Lung (tissue), 12 donors: Measurements from ENCODE around the gene NAPB. TPM values are rescaled to one million over a fixed set of nuclear protein-coding genes. Genes with fewer than 3 reads are reported as not detected.

Source experiments
- ATAC-seq: fragments of 200-7000 bp; cut with Tn5 transposase; one replicate; pipeline ENCODE4 v1.9.1; 2020; ENCODE audit warnings: moderate number of reproducible peaks; ENCODE audit not compliant: insufficient read depth, low FRiP score
- DNase-seq, 3 donors: peaks; one replicate each; pipeline ENCODE4 v3.0.0-alpha.2; 2013 to 2017
- H3K27ac ChIP-seq, 2 donors: one replicate each; pipeline ENCODE4 v1.5.1; 2013; ENCODE audit warnings: mild to moderate bottlenecking in 2 of 2, moderate library complexity in 2 of 2, control low read depth in 1 of 2, inconsistent platforms in 1 of 2, low read depth in 1 of 2, low read length in 1 of 2
- H3K27me3 ChIP-seq, 3 donors: one replicate each; pipeline ENCODE4 v1.5.1; 2013; ENCODE audit warnings: low read length in 2 of 3; ENCODE audit not compliant: control insufficient read depth in 3 of 3, insufficient read depth in 3 of 3
- H3K36me3 ChIP-seq, 4 donors: one replicate each; pipeline ENCODE4 v1.5.1; 2013; ENCODE audit warnings: low read length in 4 of 4, mild to moderate bottlenecking in 1 of 4, moderate library complexity in 1 of 4; ENCODE audit not compliant: control insufficient read depth in 4 of 4, insufficient read depth in 4 of 4
- H3K4me1 ChIP-seq, 5 donors: one replicate each; pipeline ENCODE4 v1.5.1; 2013; ENCODE audit warnings: low read length in 5 of 5, mild to moderate bottlenecking in 2 of 5, moderate library complexity in 1 of 5; ENCODE audit not compliant: control insufficient read depth in 5 of 5, insufficient read depth in 5 of 5
- H3K4me3 ChIP-seq: one replicate; pipeline ENCODE4 v1.5.1; 2013; ENCODE audit warnings: mild to moderate bottlenecking, control low read depth, moderate library complexity
- H3K9ac ChIP-seq, 2 donors: one replicate each; pipeline ENCODE4 v1.5.1; 2013; ENCODE audit warnings: low read length in 2 of 2, control low read depth in 1 of 2; ENCODE audit not compliant: insufficient read depth in 1 of 2
- H3K9me3 ChIP-seq, 4 donors: one replicate each; pipeline ENCODE4 v1.5.1; 2013; ENCODE audit warnings: low read length in 3 of 4, mild to moderate bottlenecking in 1 of 4, moderate library complexity in 1 of 4; ENCODE audit not compliant: control insufficient read depth in 4 of 4, insufficient read depth in 3 of 4
- CTCF ChIP-seq: IDR thresholded peaks from 2 replicates; pipeline ENCODE4 v1.5.1; 2012; ENCODE audit warnings: mild to moderate bottlenecking; ENCODE audit errors: control extremely low read depth, extremely low read depth
- WGBS, 2 donors: extraction: QIAGEN DNeasy Blood & Tissue Kit; methylation state at CpG; one replicate each; pipeline ENCODE4 v1.1.7; 2013; 5-methylcytosine and 5-hydroxymethylcytosine counted together
- polyA plus RNA-seq, 2 donors: library from polyadenylated mRNA; stranded (reverse); fragments of 200-250 nt; gene quantifications; one replicate each; pipeline ENCODE4 v1.2.1, GENCODE V29; 2013
- total RNA-seq, 2 donors: library from RNA; depleted of rRNA in 1 of 2; stranded (reverse); fragments of >200 nt in 1 of 2; gene quantifications; one replicate each; pipeline ENCODE4 v1.2.1, GENCODE V29; 2014 to 2021
- donor health status: control.
- donor health status: control.
- donor health status: Bipolar disorder and iron deficiency.
- donor health status: healthy.
- donor health status: DM: yes; HTN: yes; CAD: no.

The NAPB gene
- total and polyA plus RNA-seq, 4 donors, result 4.4 to 45.7 (median 6.9) TPM

- no peak for ATAC-seq
- TF ChIP-seq CTCF, result no peak
- no peak overlapping the region for H3K27ac ChIP-seq
- H3K4me3 ChIP-seq, result no peak overlapping the region
- no peak for DNase-seq
- H3K9ac ChIP-seq, result no peak overlapping the region
- H3K9me3 ChIP-seq, result peaks cover 0 to 10% (median 0%) of the 10 kb centered on the region in 4 donors
- no peaks in the 10 kb centered on the region for H3K27me3 ChIP-seq
- H3K36me3 ChIP-seq, result no peaks in the 10 kb centered on the region
- 81 to 92% methylated on average over 7 of the region's 7 CpGs for WGBS, 2 donors
- H3K4me1 ChIP-seq, result no peaks in the 10 kb centered on the region
Observed at GRCh38 chr20:23455639-23456038, 34.4 kb upstream of the NAPB start.

GRCh38 chr20:23454816-23455215 is 33.5 kb upstream of the NAPB start:
- WGBS, 2 donors, result 98 to 100% methylated on average over 1 of the region's 1 CpG

GRCh38 chr20:23453549-23454543 is 32.6 kb upstream of the NAPB start:
- TF ChIP-seq CTCF, result no peak
- Histone ChIP-seq H3K4me1 (no peaks in the 10 kb centered on the region), H3K4me3 (no peak overlapping the region), H3K27ac (no peak overlapping the region), H3K9me3 (peaks cover 0 to 7% (median 0%) of the 10 kb centered on the region in 4 donors), H3K27me3 (no peaks in the 10 kb centered on the region), H3K9ac (no peak overlapping the region), H3K36me3 (no peaks in the 10 kb centered on the region)
- DNase-seq (no peak), ATAC-seq (no peak)
- 86% methylated on average over 15 of the region's 15 CpGs for WGBS, 2 donors

More at GRCh38 chr20:23454816-23455215, 33.5 kb upstream of the NAPB start:
- no peak overlapping the region for H3K9ac ChIP-seq
- H3K36me3 ChIP-seq, result no peaks in the 10 kb centered on the region
- H3K27me3 ChIP-seq, result no peaks in the 10 kb centered on the region
- no peak for TF ChIP-seq CTCF
- H3K27ac ChIP-seq, result no peak overlapping the region
- DNase-seq (no peak), ATAC-seq (no peak)
- peaks cover 0 to 10% (median 0%) of the 10 kb centered on the region in 4 donors for H3K9me3 ChIP-seq
- H3K4me1 ChIP-seq, result no peaks in the 10 kb centered on the region
- no peak overlapping the region for H3K4me3 ChIP-seq
